HG03064 (cell line): ENCODE measurements around the gene SERTAD1.
"Not testable (repeated sequence)": the region's sequence is repeated elsewhere in the genome, so short reads cannot be mapped to it uniquely, and the experiment has no call there.

ENCODE experiments used
- ATAC-seq: cut with Tn5 transposase; IDR thresholded peaks from one replicate; pipeline ENCODE4 v1.9.1; 2021; ENCODE audit warnings: low read depth; ENCODE audit not compliant: unreplicated experiment

SERTAD1 gene

DNA sequence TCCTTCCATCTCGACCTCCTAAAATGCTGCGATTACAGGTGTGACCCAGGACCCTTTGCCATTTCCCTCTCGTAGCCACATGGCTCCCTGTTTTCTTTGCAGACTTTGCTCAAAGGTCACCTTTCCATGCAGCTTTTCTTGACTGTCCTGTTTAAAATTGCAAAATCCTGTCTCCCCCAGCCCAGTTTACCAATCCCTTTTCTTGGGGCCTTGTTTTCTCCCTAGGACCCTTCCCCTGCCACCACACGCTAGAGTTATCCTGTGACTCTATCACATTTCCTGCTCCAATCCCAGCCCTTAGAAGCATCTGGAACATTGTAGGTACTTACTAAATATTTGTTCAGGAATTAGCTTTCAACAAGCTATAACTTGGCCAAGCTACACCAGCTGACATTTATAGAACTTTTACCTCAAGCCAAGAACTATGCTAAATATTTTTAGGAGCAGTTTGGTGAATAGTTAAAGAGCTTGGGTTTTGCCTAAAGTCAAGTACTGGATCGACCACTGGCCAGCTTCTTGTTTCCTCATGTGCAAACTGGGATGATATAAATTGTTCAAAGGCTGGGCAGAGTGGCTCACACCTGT is 27.5 kb upstream of the SERTAD1 start:
- no peak for ATAC-seq

DNA sequence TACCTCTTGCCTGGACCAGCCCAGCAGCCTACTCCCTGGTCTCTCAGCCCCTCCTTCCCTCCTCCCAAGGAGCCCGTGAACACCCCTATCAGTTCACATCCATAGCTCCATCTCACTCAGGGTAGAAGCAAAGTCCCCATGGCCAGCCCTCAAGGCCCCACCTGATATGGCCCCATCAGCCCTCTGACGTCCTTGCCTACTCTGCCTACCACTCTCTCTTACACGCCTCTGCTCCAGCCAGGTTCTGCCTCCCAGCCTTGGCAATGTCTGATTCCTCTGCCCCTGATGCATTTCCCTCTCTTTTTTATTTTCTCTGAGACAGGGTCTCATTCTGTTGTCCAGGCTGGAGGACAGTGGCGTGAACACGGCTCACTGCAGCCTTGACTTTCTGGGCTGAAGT is 26.2 kb upstream of the SERTAD1 start:
- ATAC-seq, result no peak

DNA sequence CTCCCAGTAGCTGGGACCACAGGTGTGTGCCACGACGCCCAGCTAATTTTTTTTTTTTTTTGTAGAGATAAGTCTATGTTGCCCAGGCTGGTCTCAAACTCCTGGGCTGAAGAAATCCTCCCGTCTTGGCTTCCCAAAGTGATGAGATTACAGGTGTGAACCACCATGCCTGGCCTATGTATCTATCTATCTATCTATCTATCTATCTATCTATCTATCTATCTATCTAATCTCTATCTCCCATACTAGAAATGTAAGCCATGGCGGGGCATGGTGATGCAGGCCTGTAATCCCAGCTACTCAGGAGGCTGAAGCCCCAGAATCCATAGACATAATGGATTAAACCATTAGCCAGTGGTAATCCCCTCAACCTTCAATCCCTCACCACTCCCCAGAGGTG is 24.9 kb upstream of the SERTAD1 start:
- no peak for ATAC-seq

DNA sequence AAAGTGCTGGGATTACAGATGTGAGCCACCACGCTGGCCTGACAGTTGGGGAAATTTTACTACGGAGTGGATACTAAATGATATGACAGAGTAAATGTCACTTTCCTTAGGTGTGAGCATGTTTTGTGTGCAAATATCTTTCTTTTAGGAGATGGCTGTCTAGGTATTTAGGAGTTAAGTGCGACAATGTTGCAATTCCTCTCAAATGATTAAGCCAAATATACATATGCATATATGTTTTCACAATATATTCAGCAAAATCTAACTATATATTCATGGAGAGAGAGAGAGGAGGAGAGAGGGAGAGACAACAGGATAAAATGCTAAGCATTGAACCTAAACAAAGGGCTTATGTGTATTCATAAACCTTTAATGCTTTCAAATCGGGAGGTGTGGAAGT is 23.7 kb upstream of the SERTAD1 start:
- no peak for ATAC-seq

DNA sequence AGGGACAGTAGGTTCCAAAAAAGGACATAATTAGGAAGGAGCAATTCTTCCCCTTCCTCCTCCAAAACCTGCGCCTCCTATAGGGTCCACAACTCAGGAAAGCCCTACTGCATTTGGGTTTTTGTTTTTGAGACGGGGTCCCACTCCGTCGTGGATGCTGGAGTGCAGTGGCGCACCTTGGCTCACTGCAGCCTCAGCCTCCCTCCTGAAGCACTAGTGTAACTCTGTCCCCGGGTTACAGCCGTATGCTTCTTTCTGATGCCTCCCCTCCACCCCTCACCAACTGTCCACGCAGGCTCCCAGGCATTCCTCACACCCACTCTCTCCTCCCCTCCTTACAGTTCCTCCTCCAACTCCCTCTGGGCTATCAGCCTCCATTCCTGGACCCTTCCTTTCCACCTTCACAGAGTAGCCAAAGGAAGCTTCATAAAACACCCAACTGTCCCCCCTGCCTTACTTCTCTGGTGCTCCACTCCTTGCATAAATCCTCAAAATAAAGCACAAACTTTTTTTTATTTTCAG is 20.5 kb upstream of the SERTAD1 start:
- no peak for ATAC-seq

DNA sequence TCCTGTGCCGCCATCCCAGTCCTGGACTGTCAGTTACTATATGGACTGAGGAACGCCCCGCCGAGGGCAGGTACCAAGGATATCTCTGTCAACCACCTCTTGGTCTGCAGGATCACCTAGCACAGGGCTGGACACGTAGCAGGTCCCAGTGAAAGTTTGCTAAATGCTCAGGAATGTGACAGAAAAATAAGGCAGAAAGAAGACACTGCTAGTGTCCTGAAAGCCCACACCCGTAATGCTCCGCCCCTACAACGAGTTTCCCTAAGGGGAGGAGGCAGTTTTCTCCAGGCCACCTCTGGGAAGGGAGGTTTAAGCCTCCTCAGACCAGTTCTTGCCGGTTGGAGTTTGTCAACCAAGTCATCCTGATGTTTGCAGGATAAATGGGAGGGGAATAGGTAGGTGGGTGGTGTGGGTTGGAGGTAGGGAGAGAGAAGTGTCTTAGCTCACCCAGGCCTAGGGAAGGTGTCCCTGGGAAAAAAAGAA is 20.0 kb upstream of the SERTAD1 start:
- no peak for ATAC-seq

DNA sequence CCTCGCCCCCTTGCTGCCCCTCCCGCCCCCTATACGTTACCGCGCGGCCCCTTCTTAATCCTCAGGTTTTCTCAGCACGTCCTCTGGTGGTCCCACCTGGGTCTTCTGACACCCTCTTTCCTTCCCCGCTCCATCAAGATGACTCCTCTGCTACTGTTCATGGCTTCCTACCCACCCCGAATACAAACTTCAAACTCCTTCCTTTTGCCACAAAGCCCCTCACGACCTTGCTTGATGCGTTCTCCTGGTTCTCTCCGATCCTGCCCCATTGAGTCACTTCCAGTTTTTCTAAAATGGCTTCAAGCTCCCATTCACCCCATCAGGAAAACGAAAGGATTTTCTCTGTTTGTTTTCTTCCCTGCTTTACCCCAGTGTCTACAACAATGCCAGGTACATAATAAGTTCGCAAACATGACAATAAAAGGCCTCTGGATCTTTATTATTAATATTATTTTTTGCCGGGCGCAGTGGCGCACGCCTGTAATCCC is 19.1 kb upstream of the SERTAD1 start:
- no peak for ATAC-seq

DNA sequence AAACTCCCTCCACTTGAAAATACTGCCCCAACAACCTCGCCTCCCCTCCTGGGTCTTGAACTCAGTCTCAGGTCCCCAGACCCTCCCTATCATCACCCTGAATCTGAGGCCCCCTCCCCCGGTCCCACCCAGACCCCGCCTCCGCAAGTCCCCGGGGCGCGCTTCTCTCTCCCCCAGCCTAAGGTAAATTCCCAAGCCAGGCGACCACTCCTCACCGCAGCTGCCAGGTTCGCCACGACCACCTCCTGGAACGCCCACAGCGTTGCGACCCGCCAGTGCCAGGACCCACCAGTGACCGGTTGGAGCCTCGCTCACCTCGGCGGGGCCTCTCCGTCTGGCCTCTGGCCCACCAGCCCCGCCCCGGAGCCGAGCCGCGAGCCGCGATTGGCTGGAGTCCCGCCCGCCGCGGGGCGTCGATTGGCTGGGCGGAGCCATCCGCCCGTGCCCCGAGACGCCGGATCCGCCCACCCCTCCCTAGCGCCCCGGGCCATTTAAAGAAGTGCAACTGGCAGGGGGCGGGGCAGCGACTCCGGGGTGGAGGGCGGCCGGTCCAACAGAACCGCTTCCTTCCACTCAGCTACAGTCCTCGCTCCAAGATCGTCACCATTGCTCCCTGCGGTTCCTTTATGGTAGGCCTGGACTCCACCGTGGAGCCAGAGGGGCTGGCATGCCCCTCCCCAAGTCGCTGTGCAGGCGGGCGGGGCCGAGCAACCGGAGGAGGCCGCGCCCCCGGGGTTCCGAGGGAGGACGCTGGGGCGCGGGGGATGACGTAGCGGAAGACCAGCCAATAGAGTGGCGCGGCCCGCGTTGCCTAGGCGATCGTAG is 18.4 kb upstream of the SERTAD1 start, which contains the start of gene SERTAD3:
SERTAD3 (minus strand) TSS at position 336 of the 825 bp plus-strand sequence. CDS start 2,255 bp downstream, outside the sequence.
- peak; percentile 52 for ATAC-seq

DNA sequence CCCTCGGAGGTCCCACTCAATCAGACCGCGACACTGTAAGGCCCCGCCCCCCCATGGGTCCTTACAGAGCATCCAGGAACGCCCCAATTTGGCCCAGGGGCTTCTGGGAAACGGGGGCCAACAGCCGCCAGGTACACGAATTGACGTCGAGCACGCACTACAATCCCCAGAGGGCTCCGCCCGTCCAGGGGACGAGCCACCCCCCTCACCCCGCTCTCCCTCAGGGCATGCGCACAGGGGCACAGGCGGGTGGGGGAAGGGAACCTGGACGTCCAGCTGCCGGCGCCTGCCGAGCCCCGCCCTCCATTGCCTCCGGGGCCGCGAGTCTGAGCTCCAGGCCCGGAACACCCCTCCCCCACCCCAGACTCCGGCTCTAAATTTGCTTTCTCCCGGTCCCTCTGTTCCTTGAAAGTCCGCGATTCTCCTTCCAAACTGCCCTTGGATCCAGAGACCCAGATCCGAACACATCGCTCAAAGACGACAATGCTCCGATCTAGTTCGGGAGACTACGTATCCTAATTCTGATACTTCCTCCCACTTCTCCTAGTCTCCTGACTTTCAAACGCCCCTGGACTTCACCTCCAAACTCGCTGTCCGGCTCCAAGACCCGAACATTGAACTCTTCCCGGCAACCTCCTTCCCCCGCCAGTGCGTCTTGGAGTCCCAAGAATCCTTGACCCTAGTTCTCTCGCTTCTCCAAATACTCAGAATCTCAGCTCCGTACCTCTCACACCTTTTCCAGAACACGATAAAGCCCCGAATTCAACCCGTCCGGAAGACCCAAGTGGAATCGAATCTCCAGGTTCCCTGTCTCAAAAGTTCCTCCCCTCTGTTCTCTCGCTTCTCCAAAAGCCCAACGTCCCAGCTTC is 17.6 kb upstream of the SERTAD1 start:
- peak; percentile 52 for ATAC-seq

DNA sequence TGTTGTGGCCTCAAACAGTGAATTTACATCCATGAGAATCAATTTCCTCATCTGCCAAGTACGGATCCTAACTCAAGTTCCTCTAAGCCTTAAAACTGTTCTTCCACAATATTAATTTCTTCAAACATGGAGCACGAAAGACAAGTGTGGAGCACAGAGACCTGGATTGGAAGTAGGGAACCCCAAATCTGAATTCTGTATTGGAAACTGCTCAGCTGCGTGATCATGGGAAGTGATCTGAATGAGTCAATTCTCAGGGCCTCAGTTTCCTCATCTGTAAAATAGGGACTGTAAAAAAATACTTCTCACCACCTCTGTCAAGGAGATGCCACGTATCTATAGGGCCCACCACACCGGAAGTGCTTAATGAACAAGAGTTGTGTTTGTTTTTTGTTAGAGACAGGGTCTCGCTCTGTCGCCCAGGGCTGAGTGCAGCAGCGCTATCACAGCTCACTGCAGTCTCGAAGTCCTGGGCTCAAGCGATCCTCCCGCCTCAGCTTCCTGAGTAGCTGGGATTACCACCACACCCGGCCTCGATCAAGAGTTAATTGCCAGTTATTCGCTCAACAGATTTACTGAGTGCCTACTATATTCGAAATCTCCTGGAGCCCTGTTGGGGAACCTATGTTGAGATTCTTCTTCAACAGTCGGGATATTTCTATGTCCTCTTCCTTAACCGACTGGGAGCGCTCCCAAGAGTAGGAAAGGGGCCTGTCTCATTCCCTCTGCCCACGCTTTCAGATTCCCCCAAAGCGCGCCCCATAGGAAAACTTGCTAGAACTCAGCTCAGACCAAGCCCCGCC is 16.7 kb upstream of the SERTAD1 start:
- ATAC-seq, result no peak

DNA sequence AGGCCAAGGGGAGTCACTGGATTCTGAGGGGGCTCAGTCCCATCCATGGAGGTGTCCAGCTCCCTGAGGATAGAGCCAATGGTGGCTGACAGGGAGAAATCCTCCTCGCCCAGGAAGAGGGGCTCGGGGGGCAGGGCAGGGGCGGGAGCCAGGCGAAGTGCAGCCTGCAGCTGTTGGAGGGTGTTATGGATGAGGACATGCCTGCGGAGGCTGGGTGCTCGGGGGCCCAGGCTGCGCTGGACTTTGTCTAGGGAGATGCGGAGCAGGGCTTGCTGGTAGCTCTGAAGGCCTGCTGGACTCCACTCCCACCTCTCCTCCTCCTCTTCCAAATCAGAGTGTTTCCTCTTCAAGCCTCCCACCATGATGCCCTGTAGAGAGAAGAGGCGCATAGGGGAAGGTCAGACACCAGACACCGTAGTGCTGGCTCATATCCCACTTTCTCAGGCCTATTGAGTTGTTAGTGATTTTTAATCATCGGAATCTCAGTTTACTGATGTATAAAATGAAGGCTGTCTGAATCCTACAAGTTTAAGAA is 16.0 kb upstream of the SERTAD1 start:
- no peak for ATAC-seq

DNA sequence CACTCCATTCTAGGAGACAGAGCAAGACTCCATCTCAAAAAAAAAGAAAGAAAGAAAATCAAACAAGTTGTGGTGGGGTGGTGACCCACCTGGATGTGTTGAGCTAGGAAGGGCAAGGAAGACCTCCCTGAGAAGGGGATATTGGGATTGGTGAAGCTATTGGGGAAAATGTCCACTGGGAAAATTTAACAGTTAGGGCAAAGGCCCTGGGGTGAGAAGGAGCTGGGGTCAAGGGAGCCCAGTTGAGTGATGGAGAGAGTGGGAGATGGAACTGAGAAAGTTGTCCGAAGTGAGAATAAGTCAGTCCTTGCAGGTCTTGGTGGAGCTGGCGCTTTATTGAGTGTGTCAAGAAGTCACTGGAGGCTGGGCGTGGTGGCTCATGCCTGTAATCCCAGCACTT is 12.5 kb upstream of the SERTAD1 start:
- no peak for ATAC-seq

DNA sequence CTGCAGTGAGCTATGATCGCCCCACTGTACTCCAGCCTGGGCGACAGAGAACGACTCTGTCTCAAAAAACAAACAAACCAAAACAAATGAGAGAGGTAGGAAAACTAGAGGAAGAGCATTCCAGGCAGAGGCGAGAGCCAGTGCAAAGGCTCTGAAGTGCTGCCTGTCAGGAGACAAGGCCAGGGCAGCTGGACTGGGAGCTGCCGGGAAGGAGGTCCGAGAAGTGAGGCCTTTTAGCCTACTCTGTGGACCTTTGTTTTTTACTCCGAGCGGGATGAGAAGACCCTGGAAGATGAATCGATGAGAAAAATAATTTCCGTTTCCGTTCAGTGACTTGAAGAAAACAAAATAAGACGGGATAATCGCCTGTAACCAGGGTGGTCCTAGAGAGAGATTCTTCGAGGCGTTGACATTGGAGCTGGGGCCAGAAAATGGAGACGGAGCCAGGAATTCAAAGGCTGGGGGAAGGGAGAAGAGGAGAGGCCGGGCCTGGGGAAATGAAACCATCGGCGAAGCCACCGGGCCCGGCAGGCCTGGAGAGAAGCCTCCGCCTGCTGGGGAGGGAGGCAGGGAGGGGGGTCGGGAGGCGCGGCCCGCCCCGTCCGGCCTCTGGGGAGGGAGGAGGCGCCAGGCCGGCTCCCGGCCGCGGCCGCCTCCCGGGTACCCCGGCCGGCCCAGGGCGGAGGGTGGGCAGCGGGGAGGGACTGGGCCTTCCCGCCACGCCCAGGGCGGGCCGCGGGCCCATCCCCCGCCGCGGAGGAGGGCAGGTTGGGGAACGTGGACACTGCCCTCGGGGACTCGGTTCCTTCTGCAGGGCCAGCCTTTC is 7.8 kb upstream of the SERTAD1 start:
- no peak for ATAC-seq

DNA sequence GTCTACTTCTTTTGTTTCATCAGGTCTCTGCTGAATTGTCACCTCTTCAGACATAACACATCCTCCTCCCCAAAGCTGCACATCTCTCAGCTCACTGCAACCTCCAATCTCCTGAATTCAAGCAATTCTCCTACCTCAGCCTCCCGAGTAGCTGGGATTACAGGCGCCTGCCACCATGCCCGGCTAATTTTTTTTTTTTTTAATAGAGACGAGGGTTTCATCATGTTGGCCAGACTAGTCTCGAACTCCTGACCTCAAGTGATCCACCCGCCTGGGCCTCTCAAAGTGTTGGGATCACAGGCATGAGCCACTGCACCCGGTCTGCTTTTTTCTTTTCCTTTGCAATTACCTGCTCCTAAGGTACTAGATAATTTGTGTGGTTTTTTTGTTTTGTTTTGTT is 7.0 kb upstream of the SERTAD1 start:
- ATAC-seq, result not testable (repeated sequence)

DNA sequence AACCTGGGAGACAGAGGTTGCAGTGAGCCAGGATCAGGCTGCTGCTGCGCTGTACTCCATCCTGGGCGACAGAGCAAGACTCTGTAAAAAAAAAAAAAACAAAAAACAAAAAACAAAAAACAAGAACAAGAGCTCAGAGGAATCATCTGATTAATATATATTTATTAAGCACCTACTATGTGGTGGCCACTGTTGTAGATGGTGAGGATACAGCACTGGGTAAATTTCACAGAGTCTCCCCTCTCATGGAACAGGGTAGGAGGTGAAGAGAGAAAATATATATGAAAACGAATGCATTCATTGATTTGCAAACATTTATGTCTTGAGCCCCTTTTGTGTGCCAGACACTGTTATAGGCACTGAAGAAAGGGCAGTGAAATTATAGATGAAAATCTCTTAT is 5.9 kb upstream of the SERTAD1 start:
- no peak for ATAC-seq

DNA sequence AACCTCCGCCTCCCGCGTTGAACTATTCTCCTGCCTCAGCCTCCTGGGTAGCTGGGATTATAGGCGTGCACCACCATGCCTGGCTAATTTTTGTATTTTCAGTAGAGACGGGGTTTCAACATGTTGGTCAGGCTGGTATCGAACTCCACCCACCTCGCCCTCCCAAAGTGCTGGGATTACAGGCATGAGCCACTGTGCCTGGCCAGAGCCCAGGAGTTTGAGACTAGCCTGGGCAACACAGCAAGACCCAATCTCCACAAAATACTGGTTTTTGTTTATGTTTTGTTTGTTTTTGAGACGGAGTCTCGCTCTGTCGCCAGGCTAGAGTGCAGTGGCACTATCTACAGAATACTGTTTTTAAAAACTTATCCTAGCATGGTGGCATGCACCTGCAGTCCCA is 4.5 kb upstream of the SERTAD1 start:
- not testable (repeated sequence) for ATAC-seq

DNA sequence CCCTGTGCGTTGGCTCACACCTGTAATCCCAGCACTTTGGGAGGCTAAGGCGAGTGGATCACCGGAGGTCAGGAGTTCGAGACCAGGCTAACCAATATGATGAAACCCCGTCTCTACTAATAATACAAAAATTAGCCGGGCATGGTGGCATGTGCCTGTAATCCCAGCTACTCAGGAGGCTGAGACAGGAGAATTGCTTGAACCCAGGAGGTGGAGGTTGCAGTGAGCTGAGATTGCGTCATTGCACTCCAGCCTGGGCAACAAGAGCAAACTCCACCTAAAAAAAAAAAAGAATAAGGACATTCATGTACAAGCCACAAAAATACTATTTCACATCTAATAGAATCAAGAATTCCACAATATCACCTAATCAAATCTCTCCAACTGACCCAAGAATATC is 2.4 kb upstream of the SERTAD1 start:
- ATAC-seq, result not testable (repeated sequence)

DNA sequence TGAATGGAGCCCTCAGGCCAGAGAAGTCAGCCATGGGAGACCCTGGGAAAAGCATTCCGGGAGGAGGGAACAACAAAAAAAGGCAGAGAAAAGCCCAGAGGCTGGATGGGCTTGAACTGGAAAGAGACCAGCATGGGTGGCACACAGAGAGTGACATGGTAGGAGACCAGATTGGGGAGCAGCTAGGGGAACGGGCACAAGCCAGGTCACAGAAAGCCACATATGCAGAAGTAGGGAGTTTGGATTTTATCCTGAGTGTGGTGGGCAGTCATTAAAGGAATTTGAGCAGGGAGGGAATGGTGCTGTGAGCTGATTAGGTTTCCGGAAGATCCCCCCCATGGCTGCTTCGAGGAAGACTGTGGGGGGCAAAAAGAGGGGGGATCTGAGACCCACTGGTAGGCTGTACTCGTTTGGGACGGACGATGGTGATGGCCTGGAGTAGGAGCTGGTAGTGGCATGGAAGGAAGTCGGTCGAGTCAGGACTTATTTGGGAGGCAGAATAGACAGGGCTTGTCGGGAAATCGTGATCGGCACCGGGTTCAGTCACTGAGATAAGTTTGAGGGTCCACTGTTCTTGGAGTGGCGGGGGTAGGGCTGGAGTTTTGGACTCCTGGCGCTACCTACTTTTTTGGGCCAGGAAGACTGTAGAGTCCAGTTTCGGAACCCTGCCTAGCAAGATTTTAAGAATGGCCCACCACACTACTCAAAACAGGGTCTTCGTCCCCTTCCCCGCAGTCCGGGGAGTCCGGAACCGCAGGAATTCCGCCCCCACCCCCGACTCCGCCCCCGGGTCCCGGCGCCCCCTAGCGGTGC is 949 bp downstream of the SERTAD1 start:
- no peak for ATAC-seq
